ENCODE results near the gene KIAA1755. TPM values are rescaled to one million over a fixed set of nuclear protein-coding genes. Genes with fewer than 3 reads are reported as not detected.
A peak's percentile ranks its signal among the peaks of the same experiment; 100 is the strongest.

Gene KIAA1755
- total RNA-seq, 1 donor from 2014 or later: 1.1 TPM

GRCh38 chr20:38278763-38279162, 18.2 kb upstream of the KIAA1755 start:
- Histone ChIP-seq H3K4me2 (ENCODE audit: low read length) (no peak overlapping the region), H4K20me1 (ENCODE audit: insufficient read depth, low read length) (no peaks in the 10 kb centered on the region), H3K79me2 (ENCODE audit: insufficient read depth, low read length) (no peaks in the 10 kb centered on the region), H3K27me3 (ENCODE audit: insufficient read depth, low read length) (no peaks in the 10 kb centered on the region), H3K9ac (ENCODE audit: low read length) (peak overlapping the region; percentile 3), H3K4me3 (ENCODE audit: insufficient read depth, low read depth, low read length) (no peak overlapping the region), H3K9me3 (ENCODE audit: insufficient read depth, low read depth, low read length) (peaks cover 3% of the 10 kb centered on the region), H3K27ac (ENCODE audit: low read depth, low read length) (peak overlapping the region; percentile 61), H2AFZ (ENCODE audit: low read depth, low read length) (no peak overlapping the region), H3K36me3 (ENCODE audit: insufficient read depth, low read length) (no peaks in the 10 kb centered on the region), H3K4me1 (ENCODE audit: insufficient read depth, low read length) (peaks cover 41% of the 10 kb centered on the region)
- Mint-ChIP-seq H3K9me3 (ENCODE audit: unreplicated experiment) (peaks cover 12% of the 10 kb centered on the region), H3K4me3 (ENCODE audit: unreplicated experiment) (no peak overlapping the region), H3K27me3 (ENCODE audit: low read depth, unreplicated experiment) (peaks cover 10% of the 10 kb centered on the region), H3K4me1 (ENCODE audit: low read depth, unreplicated experiment) (peaks cover 14% of the 10 kb centered on the region), H3K36me3 (ENCODE audit: low read depth, unreplicated experiment) (no peaks in the 10 kb centered on the region), H3K27ac (ENCODE audit: unreplicated experiment) (no peak overlapping the region)
- FAIRE-seq: no peak
- TF ChIP-seq CTCF (IDR thresholded peaks at IDR 0.05; ENCODE audit: insufficient read depth, low read depth, low read length): no peak
- no peak for TF ChIP-seq EZH2 (IDR thresholded peaks at IDR 0.05; ENCODE audit: insufficient read depth, low read length)
- no peak for DNase-seq (ENCODE audit: low read depth)

- H3K36me3 Mint-ChIP-seq (ENCODE audit: low read depth, unreplicated experiment): no peaks in the 10 kb centered on the region
- Histone ChIP-seq H3K27ac (ENCODE audit: low read depth, low read length) (peak overlapping the region; percentile 61), H3K36me3 (ENCODE audit: insufficient read depth, low read length) (no peaks in the 10 kb centered on the region), H2AFZ (ENCODE audit: low read depth, low read length) (no peak overlapping the region), H3K4me1 (ENCODE audit: insufficient read depth, low read length) (peaks cover 44% of the 10 kb centered on the region), H3K9ac (ENCODE audit: low read length) (peak overlapping the region; percentile 28), H3K4me3 (ENCODE audit: insufficient read depth, low read depth, low read length) (no peak overlapping the region), H4K20me1 (ENCODE audit: insufficient read depth, low read length) (no peaks in the 10 kb centered on the region), H3K9me3 (ENCODE audit: insufficient read depth, low read depth, low read length) (peaks cover 3% of the 10 kb centered on the region), H3K79me2 (ENCODE audit: insufficient read depth, low read length) (no peaks in the 10 kb centered on the region), H3K27me3 (ENCODE audit: insufficient read depth, low read length) (no peaks in the 10 kb centered on the region), H3K4me2 (ENCODE audit: low read length) (no peak overlapping the region)
- DNase-seq (ENCODE audit: low read depth) (no peak), FAIRE-seq (no peak)
- H3K4me3 Mint-ChIP-seq (ENCODE audit: unreplicated experiment): no peak overlapping the region
- H3K27me3 Mint-ChIP-seq (ENCODE audit: low read depth, unreplicated experiment): peaks cover 4% of the 10 kb centered on the region
- H3K27ac Mint-ChIP-seq (ENCODE audit: unreplicated experiment): peak overlapping the region; percentile 50
- peaks cover 15% of the 10 kb centered on the region for H3K4me1 Mint-ChIP-seq (ENCODE audit: low read depth, unreplicated experiment)
- TF ChIP-seq CTCF (IDR thresholded peaks at IDR 0.05; ENCODE audit: insufficient read depth, low read depth, low read length) (no peak), EZH2 (IDR thresholded peaks at IDR 0.05; ENCODE audit: insufficient read depth, low read length) (no peak)
- H3K9me3 Mint-ChIP-seq (ENCODE audit: unreplicated experiment): peaks cover 9% of the 10 kb centered on the region
Observed at GRCh38 chr20:38278131-38278530, 17.6 kb upstream of the KIAA1755 start.

GRCh38 chr20:38277691-38278090, 17.2 kb upstream of the KIAA1755 start:
- H3K9me3 ChIP-seq (ENCODE audit: insufficient read depth, low read depth, low read length): peaks cover 3% of the 10 kb centered on the region
- Mint-ChIP-seq H3K9me3 (ENCODE audit: unreplicated experiment) (peaks cover 7% of the 10 kb centered on the region), H3K27ac (ENCODE audit: unreplicated experiment) (peak overlapping the region; percentile 50), H3K4me3 (ENCODE audit: unreplicated experiment) (no peak overlapping the region), H3K27me3 (ENCODE audit: low read depth, unreplicated experiment) (no peaks in the 10 kb centered on the region), H3K36me3 (ENCODE audit: low read depth, unreplicated experiment) (no peaks in the 10 kb centered on the region), H3K4me1 (ENCODE audit: low read depth, unreplicated experiment) (peaks cover 19% of the 10 kb centered on the region)
- H3K4me2 ChIP-seq (ENCODE audit: low read length): no peak overlapping the region
- no peaks in the 10 kb centered on the region for H3K79me2 ChIP-seq (ENCODE audit: insufficient read depth, low read length)
- peaks cover 49% of the 10 kb centered on the region for H3K4me1 ChIP-seq (ENCODE audit: insufficient read depth, low read length)
- H3K27ac ChIP-seq (ENCODE audit: low read depth, low read length): peak overlapping the region; percentile 61
- FAIRE-seq (no peak), DNase-seq (ENCODE audit: low read depth) (no peak)
- H3K36me3 ChIP-seq (ENCODE audit: insufficient read depth, low read length): no peaks in the 10 kb centered on the region
- TF ChIP-seq EZH2 (IDR thresholded peaks at IDR 0.05; ENCODE audit: insufficient read depth, low read length) (no peak), CTCF (IDR thresholded peaks at IDR 0.05; ENCODE audit: insufficient read depth, low read depth, low read length) (no peak)
- H3K4me3 ChIP-seq (ENCODE audit: insufficient read depth, low read depth, low read length): no peak overlapping the region
- H3K9ac ChIP-seq (ENCODE audit: low read length): peak overlapping the region; percentile 28
- no peaks in the 10 kb centered on the region for H4K20me1 ChIP-seq (ENCODE audit: insufficient read depth, low read length)
- no peak overlapping the region for H2AFZ ChIP-seq (ENCODE audit: low read depth, low read length)
- no peaks in the 10 kb centered on the region for H3K27me3 ChIP-seq (ENCODE audit: insufficient read depth, low read length)

Measured in astrocyte (in vitro differentiated cells and primary cell).